ENCODE measurements around the gene TLNRD1.

The TLNRD1 gene

GRCh38 chr15:81025721-81026370 lies 25.1 kb downstream of the TLNRD1 start:
- DNase-seq (ENCODE audit: low read depth in 2 of 2): no peak

GRCh38 chr15:81026836-81027599 lies 26.3 kb downstream of the TLNRD1 start:
- DNase-seq (ENCODE audit: low read depth in 2 of 2): no peak

- no peak for DNase-seq (ENCODE audit: low read depth in 2 of 2)
Measured at GRCh38 chr15:81029414-81030300, 28.9 kb downstream of the TLNRD1 start.

- no peak for DNase-seq (ENCODE audit: low read depth in 2 of 2)
Measured at GRCh38 chr15:81030301-81030750, 29.6 kb downstream of the TLNRD1 start.

DNA sequence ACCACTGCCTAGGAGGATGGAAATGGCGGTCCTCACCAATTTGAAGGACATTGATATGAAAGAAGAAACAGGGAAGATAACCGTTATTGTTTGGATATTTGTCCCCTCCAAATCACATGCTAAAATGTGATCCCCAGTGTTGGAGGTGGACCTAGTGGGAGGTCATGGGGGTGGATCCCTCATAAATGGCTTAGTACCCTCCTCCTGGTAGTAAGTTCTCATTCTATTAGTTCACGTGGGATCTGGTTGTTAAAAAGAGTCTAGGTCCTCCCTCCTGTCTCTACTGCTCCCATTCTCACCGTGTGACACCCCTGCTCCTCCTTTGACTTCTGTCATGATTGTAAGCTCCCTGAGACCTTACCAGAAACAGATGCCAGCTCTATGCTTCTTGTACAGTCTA lies 30.5 kb downstream of the TLNRD1 start:
- DNase-seq (ENCODE audit: low read depth in 2 of 2): no peak

DNA sequence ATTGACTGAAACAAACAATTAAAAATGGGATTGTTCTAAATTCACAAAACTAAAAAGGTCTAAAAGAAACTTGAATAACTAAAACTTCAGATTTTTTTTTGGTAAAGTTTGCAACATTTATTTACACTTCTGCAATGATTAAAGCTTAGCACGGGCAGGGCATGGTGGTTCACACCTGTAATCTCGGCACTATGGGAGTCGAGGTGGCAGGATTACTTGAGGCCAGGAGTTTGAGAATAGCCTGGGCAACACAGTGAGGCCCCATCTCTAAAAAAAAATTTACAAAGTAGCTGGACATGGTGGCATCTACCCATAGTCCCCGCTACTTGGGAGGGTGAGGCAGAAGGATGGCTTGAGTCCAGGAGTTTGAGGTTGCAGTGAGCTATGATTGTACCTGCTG lies 31.6 kb downstream of the TLNRD1 start:
- no peak for DNase-seq (ENCODE audit: low read depth in 2 of 2)

GRCh38 chr15:81032818-81033217 lies 32.1 kb downstream of the TLNRD1 start:
- DNase-seq (ENCODE audit: low read depth in 2 of 2): no peak

GRCh38 chr15:81033508-81033907 lies 32.8 kb downstream of the TLNRD1 start:
- no peak for DNase-seq (ENCODE audit: low read depth in 2 of 2)

DNA sequence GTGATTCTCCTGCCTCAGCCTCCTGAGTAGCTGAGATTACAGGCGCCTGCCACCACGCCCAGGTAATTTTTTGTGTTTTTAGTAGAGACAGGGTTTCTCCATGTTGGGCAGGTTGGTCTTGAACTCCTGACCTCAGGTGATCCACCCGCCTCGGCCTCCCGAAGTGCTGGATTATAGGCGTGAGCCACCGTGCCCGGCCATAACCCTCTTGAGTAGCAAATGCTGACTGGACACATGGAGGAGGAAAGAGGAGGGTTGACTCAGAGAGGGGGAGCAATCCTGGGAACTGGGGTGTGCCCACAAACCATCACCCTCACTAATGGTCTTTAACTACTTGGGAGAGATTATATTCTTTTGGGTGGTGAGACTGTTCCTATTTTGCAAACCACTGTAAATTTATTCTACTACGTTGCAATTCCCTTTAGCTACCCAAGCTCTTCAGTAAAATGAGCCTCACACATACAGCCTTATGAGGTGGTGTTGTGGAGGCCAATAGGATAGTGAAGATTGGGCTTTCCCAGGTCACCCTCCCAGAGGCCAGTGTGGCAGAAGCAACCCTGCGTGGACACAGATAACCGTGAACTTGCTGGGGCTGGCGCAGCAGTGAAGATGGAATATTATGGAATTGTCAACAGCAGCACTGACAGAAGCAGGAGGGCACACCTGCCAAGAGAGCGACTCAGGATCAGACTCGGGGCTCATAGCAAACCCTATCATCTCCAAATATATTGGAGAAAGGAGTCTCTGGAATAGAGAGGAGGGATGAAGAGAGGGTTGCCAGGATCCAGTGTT lies 37.4 kb downstream of the TLNRD1 start:
- no peak for DNase-seq (ENCODE audit: low read depth in 2 of 2)

GRCh38 chr15:81038975-81039607 lies 38.4 kb downstream of the TLNRD1 start:
- no peak for DNase-seq (ENCODE audit: low read depth in 2 of 2)

DNA sequence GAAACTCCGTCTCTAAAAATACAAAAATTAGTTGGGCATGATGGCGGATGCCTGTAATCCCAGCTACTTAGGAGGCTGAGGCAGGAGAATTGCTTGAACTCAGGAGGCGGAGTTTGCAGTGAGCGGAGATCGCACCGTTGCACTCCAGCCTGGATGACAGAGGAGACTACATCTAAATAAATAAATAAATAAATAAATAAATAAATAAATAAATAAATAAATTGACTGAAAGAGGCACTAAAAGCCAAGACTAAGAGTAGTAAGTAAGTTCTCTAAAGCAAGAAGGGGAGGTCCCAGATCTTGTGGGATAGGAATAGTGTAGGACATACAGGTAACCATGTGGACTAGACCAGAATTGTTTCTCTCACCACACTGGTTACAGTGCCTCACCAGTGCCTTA lies 40.0 kb downstream of the TLNRD1 start:
- no peak for DNase-seq (ENCODE audit: low read depth in 2 of 2)

DNA sequence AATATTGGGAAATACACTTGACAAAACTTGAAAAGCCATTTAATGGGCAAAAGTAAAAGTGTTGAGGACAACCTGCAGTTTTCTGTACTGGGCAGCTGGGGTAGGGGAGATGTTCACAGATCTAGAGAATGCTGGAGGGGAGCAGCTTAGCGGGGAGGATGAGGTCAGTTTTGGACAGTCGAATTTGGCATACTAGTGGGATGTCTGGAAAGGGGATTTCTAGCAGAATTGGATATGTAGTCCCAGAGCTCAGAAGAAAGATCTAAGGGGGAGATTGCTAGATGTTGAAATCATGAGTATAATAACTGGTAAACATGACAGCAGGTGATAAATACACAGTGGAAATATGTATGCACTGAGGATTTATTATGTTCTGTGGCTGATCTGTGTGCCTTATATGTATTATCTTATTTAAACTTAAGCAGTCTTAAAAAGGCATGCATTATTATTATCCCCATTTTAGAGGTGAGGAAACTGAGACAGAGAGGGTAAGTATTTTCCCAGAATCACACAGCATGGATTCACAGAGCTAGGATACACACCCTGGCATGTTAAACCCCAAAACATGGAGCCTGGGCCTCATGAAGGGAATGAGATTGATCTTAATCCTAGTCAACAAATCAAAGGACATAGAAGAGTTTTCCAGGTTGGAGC lies 42.7 kb downstream of the TLNRD1 start:
- no peak for DNase-seq (ENCODE audit: low read depth in 2 of 2)

DNA sequence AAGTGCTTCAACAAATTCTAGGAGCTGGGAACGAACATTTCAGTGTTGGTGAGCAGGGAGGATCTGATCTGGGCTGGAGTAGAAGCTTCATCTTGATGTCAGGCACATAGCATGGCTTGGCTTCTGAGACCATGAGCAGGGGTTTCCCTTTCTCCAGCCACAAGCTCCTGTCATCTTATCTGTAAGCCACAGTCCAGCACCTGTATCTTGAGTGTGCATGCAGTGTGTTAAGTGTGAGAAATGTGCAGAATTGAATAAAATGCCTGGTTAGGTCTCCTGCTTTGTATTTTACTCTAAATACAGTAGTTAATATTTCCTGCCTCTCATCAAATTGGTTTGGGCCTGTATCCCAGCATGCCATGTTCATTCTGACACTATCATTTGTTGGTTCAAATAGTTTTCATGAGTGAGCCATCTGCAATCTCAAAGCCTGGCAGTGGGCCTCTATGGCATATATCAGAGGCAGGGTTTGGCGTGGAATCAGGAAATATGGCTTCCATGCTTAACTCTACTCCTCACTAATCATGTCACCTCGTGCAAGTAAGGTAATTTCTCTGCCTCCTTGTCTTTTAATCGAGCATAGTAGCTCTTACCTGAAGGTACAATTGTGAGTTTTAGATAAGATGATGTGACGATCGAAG lies 43.3 kb downstream of the TLNRD1 start:
- no peak for DNase-seq (ENCODE audit: low read depth in 2 of 2)

- DNase-seq (ENCODE audit: low read depth in 2 of 2): no peak
Measured at GRCh38 chr15:81046290-81046689, 45.6 kb downstream of the TLNRD1 start.

DNA sequence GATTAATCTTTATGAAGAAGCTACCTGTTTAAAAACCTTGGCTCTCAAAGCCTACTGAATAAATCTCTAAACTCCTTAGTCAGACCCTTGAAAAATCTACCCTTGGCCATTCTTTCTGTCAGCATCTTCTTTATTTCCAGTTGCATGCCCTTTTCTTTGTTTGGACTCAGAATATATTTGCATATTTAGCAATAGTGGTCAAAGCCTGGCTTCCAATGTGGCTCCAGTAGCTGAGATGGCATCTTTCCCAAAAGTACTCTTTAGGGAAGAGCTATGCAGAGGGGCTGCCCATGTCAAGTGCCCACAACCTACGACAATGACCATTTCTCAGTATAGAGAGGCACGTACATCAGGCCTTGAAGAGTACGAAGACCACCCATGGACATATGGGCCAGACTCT lies 47.2 kb downstream of the TLNRD1 start:
- DNase-seq (ENCODE audit: low read depth in 2 of 2): no peak

GRCh38 chr15:81049835-81050234 lies 49.1 kb downstream of the TLNRD1 start:
- DNase-seq (ENCODE audit: low read depth in 2 of 2): no peak

DNA sequence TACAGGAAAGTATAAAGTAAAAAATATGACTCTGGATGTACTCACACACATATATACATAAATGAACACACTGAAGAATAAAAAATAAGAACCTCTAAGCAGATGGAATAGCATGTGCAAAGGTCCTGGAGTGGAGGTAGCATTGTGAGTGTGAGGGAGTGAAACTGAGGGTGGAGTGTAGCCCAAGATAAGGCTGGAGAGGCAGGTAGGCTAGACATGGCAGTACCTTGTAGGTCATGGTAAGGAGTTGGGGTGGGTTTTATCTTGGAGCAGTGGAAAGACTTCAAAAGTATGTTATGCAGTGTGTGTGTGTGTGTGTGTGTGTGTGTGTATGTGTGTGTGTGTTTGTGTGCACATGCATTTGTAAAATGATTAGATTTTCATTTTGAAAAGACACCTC lies 49.5 kb downstream of the TLNRD1 start:
- no peak for DNase-seq (ENCODE audit: low read depth in 2 of 2)

GRCh38 chr15:81050805-81051204 lies 50.1 kb downstream of the TLNRD1 start:
- no peak for DNase-seq (ENCODE audit: low read depth in 2 of 2)

DNA sequence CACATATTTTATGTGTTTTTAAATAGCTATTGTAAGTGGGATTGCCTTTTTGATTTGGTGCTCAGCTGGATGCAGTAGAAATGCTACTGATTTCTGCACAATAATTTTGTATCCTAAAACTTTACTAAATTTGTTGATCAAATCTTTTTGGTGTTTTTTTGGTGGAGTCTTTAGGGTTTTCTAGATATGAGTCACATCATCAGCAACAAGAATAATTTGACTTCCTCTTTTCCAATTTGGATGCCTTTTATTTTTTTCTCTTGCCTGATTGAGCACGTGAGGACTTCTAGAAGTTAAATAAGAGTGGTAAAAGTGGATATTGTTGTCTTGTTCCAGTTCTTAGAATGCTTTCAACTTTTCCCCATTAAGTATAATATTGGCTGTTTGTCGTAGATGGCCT lies 51.3 kb downstream of the TLNRD1 start:
- no peak for DNase-seq (ENCODE audit: low read depth in 2 of 2)

GRCh38 chr15:81053621-81054020 lies 52.9 kb downstream of the TLNRD1 start:
- no peak for DNase-seq (ENCODE audit: low read depth in 2 of 2)

Measured in activated CD4-positive, alpha-beta T cell treated with anti-CD3 and anti-CD28 coated beads for 24 hours (primary cell).